Hepatocyte (in vitro differentiated cells): ENCODE data around the gene ALDH1A2.

ENCODE experiments used
- EZH2 ChIP-seq: fragments of 200-600 bp; sonication (generic); IDR thresholded peaks from 2 replicates; pipeline ENCODE4 v1.6.1; 2016; ENCODE audit warnings: antibody characterized with exemption, mild to moderate bottlenecking, borderline replicate concordance
- EZH2phosphoT487 ChIP-seq: fragments of 200-600 bp; sonication (generic); IDR thresholded peaks from one replicate; pipeline ENCODE4 v1.6.1; 2018; ENCODE audit warnings: antibody characterized with exemption, mild to moderate bottlenecking, low read depth, moderate library complexity; ENCODE audit not compliant: unreplicated experiment, severe bottlenecking
- TF ChIP-seq, protein P1 (sequence below): fragments of 200-600 bp; sonication (generic); IDR thresholded peaks from 2 replicates; pipeline ENCODE4 v1.5.1; 2016; ENCODE audit warnings: antibody characterized with exemption, mild to moderate bottlenecking; ENCODE audit not compliant: poor library complexity

DNA sequence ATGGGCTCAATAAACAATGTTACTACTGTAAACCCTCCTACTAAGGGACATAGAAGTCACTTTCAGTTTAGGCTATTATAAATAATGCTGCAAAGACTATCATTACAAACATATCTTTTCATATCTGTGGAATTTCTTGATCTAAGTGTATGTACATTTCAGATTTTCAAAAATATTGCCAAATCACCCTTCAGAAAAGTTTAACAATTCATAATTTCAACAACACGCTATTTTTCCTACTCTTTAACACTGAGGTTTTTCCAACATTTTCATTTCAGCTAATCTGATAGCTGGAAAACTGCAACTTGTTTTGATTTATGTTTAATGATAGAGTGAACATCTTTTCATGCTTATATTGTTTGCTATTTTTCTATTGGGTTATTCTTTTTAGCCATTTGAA lies 69.0 kb downstream of the ALDH1A2 start:
- TF ChIP-seq, protein P1, sequence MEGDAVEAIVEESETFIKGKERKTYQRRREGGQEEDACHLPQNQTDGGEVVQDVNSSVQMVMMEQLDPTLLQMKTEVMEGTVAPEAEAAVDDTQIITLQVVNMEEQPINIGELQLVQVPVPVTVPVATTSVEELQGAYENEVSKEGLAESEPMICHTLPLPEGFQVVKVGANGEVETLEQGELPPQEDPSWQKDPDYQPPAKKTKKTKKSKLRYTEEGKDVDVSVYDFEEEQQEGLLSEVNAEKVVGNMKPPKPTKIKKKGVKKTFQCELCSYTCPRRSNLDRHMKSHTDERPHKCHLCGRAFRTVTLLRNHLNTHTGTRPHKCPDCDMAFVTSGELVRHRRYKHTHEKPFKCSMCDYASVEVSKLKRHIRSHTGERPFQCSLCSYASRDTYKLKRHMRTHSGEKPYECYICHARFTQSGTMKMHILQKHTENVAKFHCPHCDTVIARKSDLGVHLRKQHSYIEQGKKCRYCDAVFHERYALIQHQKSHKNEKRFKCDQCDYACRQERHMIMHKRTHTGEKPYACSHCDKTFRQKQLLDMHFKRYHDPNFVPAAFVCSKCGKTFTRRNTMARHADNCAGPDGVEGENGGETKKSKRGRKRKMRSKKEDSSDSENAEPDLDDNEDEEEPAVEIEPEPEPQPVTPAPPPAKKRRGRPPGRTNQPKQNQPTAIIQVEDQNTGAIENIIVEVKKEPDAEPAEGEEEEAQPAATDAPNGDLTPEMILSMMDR, result no peak
- TF ChIP-seq EZH2phosphoT487 (no peak), EZH2 (no peak)
